Upper lobe of left lung (tissue), 4 donors: ENCODE data around the gene SCLT1.

ENCODE experiments used
- EP300 ChIP-seq, 4 donors: sonication (generic); formaldehyde crosslinking; IDR thresholded peaks; one replicate each; pipeline ENCODE4 v1.5.1; 2017; ENCODE audit warnings: antibody characterized with exemption in 4 of 4, control low read depth in 2 of 4
- POLR2A ChIP-seq, 4 donors: fragments of 450-650 bp; IDR thresholded peaks; one replicate each; pipeline ENCODE4 v1.5.1; 2016 to 2017; ENCODE audit warnings: antibody characterized with exemption in 4 of 4, mild to moderate bottlenecking in 2 of 4
- POLR2AphosphoS5 ChIP-seq, 2 donors: sonication (generic); formaldehyde crosslinking; IDR thresholded peaks; one replicate each; pipeline ENCODE4 v1.5.1; 2017; ENCODE audit warnings: antibody characterized with exemption in 2 of 2
- TF ChIP-seq, protein P1 (sequence below), 6 experiments: fragments of 450-650 bp in 4 of 6; fragments of 200-600 bp in 2 of 6; sonication (generic) in 2 of 6; IDR thresholded peaks; one replicate each; pipeline ENCODE4 v1.5.1; 2016 to 2019; ENCODE audit warnings: antibody characterized with exemption in 6 of 6

DNA sequence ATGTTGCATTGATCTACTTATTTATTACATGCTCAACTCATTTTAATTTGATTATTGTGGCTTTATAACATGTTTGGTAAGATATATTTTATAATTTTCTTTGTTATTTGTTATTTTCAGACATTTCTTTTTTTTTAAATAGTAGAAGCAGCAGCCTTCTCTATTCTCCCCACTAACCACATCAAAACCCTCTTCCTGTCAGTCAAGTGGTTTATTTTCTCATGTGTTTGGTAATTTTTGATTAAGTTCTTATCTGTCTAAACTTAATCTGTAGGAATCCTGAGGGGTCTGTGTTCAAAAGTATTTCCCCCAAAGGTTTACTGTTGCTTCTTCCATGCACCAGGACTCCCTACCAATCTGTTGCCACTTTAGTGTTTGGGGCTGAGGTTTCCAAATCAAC lies 131.9 kb downstream of the SCLT1 start:
- TF ChIP-seq, protein P1, sequence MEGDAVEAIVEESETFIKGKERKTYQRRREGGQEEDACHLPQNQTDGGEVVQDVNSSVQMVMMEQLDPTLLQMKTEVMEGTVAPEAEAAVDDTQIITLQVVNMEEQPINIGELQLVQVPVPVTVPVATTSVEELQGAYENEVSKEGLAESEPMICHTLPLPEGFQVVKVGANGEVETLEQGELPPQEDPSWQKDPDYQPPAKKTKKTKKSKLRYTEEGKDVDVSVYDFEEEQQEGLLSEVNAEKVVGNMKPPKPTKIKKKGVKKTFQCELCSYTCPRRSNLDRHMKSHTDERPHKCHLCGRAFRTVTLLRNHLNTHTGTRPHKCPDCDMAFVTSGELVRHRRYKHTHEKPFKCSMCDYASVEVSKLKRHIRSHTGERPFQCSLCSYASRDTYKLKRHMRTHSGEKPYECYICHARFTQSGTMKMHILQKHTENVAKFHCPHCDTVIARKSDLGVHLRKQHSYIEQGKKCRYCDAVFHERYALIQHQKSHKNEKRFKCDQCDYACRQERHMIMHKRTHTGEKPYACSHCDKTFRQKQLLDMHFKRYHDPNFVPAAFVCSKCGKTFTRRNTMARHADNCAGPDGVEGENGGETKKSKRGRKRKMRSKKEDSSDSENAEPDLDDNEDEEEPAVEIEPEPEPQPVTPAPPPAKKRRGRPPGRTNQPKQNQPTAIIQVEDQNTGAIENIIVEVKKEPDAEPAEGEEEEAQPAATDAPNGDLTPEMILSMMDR (IDR thresholded peaks at IDR 0.05) = no peak
- no peak for TF ChIP-seq EP300 (IDR thresholded peaks at IDR 0.05)
- no peak for TF ChIP-seq POLR2A (IDR thresholded peaks at IDR 0.05)
- no peak for TF ChIP-seq POLR2AphosphoS5 (IDR thresholded peaks at IDR 0.05)
